Keratinocyte (primary cell): ENCODE measurements around the gene AK2.
"Not testable (repeated sequence)": the region's sequence is repeated elsewhere in the genome, so short reads cannot be mapped to it uniquely, and the experiment has no call there.

Experiments used
- EZH2 ChIP-seq: IDR thresholded peaks from one replicate; pipeline ENCODE4 v1.6.1; 2012; ENCODE audit warnings: inconsistent platforms, mild to moderate bottlenecking, low read length, moderate library complexity
- TF ChIP-seq, protein P1 (sequence below), 3 experiments: IDR thresholded peaks in 1 of 3; conservative IDR thresholded peaks in 1 of 3; optimal IDR thresholded peaks in 1 of 3; 2 replicates in 2 of 3; 3 replicates in 1 of 3; pipeline versions ENCODE3 to v1.5.1; 2011; ENCODE audit warnings: low read length in 3 of 3, mild to moderate bottlenecking in 3 of 3, moderate library complexity in 2 of 3, control low read depth in 1 of 3, inconsistent platforms in 1 of 3; ENCODE audit not compliant: insufficient read depth in 2 of 3; ENCODE audit errors: extremely low read depth in 1 of 3

DNA sequence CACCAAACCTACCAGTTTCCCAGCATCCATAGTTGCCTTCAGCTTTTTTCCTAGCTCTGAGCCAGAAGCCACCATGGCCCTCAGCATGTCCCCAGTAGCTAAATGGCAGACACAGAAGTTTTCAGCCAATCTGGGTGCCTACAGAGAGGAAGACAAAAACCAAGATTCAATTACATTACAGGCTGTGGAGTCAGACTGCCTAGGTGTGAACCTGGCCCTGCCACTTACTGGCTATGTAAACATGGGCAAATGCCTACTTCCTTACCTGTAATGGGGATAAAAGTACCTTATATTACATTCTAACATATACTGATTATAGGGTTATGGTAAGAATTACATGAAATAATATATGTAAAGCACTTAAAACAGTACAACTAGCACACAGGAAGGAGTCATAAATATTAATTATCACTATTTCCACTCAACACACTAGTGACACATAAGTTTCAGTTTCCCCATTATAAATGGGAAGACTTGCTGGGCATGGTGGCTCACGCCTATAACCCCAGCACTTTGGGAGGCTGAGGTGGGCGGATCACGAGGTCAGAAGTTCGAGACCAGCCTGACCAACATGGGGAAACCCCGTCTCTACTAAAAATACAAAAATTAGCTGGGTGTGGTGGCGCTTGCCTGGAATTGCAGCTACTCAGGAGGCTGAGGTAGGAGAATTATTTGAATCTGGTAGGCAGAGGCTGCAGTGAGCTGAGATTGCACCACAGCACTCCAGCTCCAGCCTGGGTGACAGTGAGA is 12.1 kb downstream of the AK2 start:
- TF ChIP-seq, protein P1, sequence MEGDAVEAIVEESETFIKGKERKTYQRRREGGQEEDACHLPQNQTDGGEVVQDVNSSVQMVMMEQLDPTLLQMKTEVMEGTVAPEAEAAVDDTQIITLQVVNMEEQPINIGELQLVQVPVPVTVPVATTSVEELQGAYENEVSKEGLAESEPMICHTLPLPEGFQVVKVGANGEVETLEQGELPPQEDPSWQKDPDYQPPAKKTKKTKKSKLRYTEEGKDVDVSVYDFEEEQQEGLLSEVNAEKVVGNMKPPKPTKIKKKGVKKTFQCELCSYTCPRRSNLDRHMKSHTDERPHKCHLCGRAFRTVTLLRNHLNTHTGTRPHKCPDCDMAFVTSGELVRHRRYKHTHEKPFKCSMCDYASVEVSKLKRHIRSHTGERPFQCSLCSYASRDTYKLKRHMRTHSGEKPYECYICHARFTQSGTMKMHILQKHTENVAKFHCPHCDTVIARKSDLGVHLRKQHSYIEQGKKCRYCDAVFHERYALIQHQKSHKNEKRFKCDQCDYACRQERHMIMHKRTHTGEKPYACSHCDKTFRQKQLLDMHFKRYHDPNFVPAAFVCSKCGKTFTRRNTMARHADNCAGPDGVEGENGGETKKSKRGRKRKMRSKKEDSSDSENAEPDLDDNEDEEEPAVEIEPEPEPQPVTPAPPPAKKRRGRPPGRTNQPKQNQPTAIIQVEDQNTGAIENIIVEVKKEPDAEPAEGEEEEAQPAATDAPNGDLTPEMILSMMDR (optimal IDR thresholded peaks at IDR 0.05 in 1 of 3, IDR thresholded peaks at IDR 0.05 in 1 of 3, conservative IDR thresholded peaks at IDR 0.05 in 1 of 3; ENCODE audit: extremely low read depth in 1 of 3, insufficient read depth in 2 of 3, low read length in 3 of 3), result not testable (repeated sequence)
- not testable (repeated sequence) for TF ChIP-seq EZH2
